IMR-90 (cell line): Measurements from ENCODE around the gene KATNB1. TPM values are rescaled to one million over a fixed set of nuclear protein-coding genes. Genes with fewer than 3 reads are reported as not detected.
A peak's percentile ranks its signal among the peaks of the same experiment; 100 is the strongest.

Experiments used
- ATAC-seq: fragments of 200-7000 bp; cut with Tn5 transposase; 2 replicates; pipeline ENCODE4 v1.9.1; 2020; ENCODE audit warnings: low read depth, mild to moderate bottlenecking, moderate library complexity
- BruUV-seq: library from RNA; stranded (reverse); fragments of 400-500 nt; replicated peaks from 2 replicates; lab custom pipeline; 2021; lab: Mats Ljungman, UMichigan
- CTCF ChIA-PET: fragments of 300-600 bp; formaldehyde crosslinking; extraction: SDS; loops from one replicate; lab custom pipeline; 2021; ENCODE audit warnings: antibody characterized with exemption; lab: Yijun Ruan, JAX
- POLR2A ChIA-PET: fragments of 300-600 bp; sonication (Branson Sonifier 250); formaldehyde crosslinking; loops from one replicate; lab custom pipeline; 2022; ENCODE audit warnings: antibody characterized with exemption; ENCODE audit not compliant: unreplicated experiment; lab: Charles Lee
- DNase-seq: peaks from one replicate; pipeline ENCODE4 v3.0.0; 2013
- H2AFZ ChIP-seq: replicated peaks from 2 replicates; pipeline ENCODE3; 2013; ENCODE audit warnings: low read length, mild to moderate bottlenecking; ENCODE audit not compliant: poor library complexity
- H2AK5ac ChIP-seq: 2 replicates; pipeline ENCODE4 v1.6.1; 2013; ENCODE audit warnings: low read depth, low read length, inconsistent platforms
- H2AK9ac ChIP-seq: replicated peaks from 2 replicates; pipeline ENCODE3; 2013; ENCODE audit warnings: mild to moderate bottlenecking, low read depth, low read length, moderate library complexity; ENCODE audit not compliant: poor library complexity
- H2BK120ac ChIP-seq: 2 replicates; pipeline ENCODE4 v1.6.1; 2013; ENCODE audit warnings: low read depth, low read length, inconsistent platforms
- H2BK15ac ChIP-seq: 3 replicates; pipeline ENCODE4 v1.6.1; 2013; ENCODE audit warnings: low read depth, low read length, inconsistent platforms
- H2BK20ac ChIP-seq: 2 replicates; pipeline ENCODE4 v1.6.1; 2013; ENCODE audit warnings: low read depth, mild to moderate bottlenecking, inconsistent platforms, low read length, moderate library complexity
- H2BK5ac ChIP-seq: 2 replicates; pipeline ENCODE4 v1.6.1; 2013; ENCODE audit warnings: mild to moderate bottlenecking, low read depth, low read length, inconsistent platforms; ENCODE audit not compliant: poor library complexity, severe bottlenecking
- H3K14ac ChIP-seq: replicated peaks from 2 replicates; pipeline ENCODE4 v1.6.1; 2013; ENCODE audit warnings: low read depth, low read length, inconsistent platforms
- H3K18ac ChIP-seq: 2 replicates; pipeline ENCODE4 v1.6.1; 2013; ENCODE audit warnings: low read depth, low read length, control low read depth
- H3K23ac ChIP-seq: 2 replicates; pipeline ENCODE4 v1.6.1; 2013; ENCODE audit warnings: low read depth, low read length, inconsistent platforms
- H3K27ac ChIP-seq: 2 replicates; pipeline ENCODE4 v1.5.1; 2013; ENCODE audit warnings: mild to moderate bottlenecking, control low read depth, low read length; ENCODE audit not compliant: insufficient read depth
- H3K27me3 ChIP-seq: 2 replicates; pipeline ENCODE4 v1.6.1; 2013; ENCODE audit warnings: low read length; ENCODE audit not compliant: control insufficient read depth, insufficient read depth
- H3K36me3 ChIP-seq: 2 replicates; pipeline ENCODE4 v1.6.1; 2013; ENCODE audit warnings: low read length, mixed read lengths; ENCODE audit not compliant: control insufficient read depth, insufficient read depth
- H3K4ac ChIP-seq: 2 replicates; pipeline ENCODE4 v1.6.1; 2013; ENCODE audit warnings: low read depth, low read length, inconsistent platforms
- H3K4me1 ChIP-seq: 2 replicates; pipeline ENCODE4 v1.6.1; 2013; ENCODE audit warnings: low read length, mixed read lengths; ENCODE audit not compliant: control insufficient read depth, insufficient read depth
- H3K4me2 ChIP-seq: 2 replicates; pipeline ENCODE4 v1.6.1; 2013; ENCODE audit warnings: low read depth, mild to moderate bottlenecking, control low read depth, low read length, moderate library complexity
- H3K4me3 ChIP-seq: 2 replicates; pipeline ENCODE4 v1.5.1; 2013; ENCODE audit warnings: low read depth, mild to moderate bottlenecking, control low read depth, low read length, moderate library complexity; ENCODE audit not compliant: insufficient read depth
- H3K56ac ChIP-seq: 2 replicates; pipeline ENCODE4 v1.6.1; 2013; ENCODE audit warnings: low read length, inconsistent platforms; ENCODE audit not compliant: insufficient read depth; ENCODE audit errors: extremely low read depth
- H3K79me1 ChIP-seq, 2 experiments: 2 replicates each; pipeline ENCODE4 v1.6.1; 2013; ENCODE audit warnings: low read length in 2 of 2, inconsistent platforms in 1 of 2, low read depth in 1 of 2
- H3K9ac ChIP-seq: 2 replicates; pipeline ENCODE4 v1.6.1; 2013; ENCODE audit warnings: low read depth, low read length, control low read depth
- H3K9me1 ChIP-seq: 2 replicates; pipeline ENCODE4 v1.6.1; 2013; ENCODE audit warnings: low read length, inconsistent platforms; ENCODE audit not compliant: insufficient read depth
- H3K9me3 ChIP-seq: 2 replicates; pipeline ENCODE4 v1.6.1; 2013; ENCODE audit warnings: low read length; ENCODE audit not compliant: control insufficient read depth, insufficient read depth
- H4K20me1 ChIP-seq: 2 replicates; pipeline ENCODE4 v1.6.1; 2013; ENCODE audit warnings: low read length, inconsistent platforms; ENCODE audit not compliant: insufficient read depth
- H4K5ac ChIP-seq: 2 replicates; pipeline ENCODE4 v1.6.1; 2013; ENCODE audit warnings: mild to moderate bottlenecking, low read depth, low read length, control low read depth
- H4K8ac ChIP-seq, 2 experiments: 2 replicates each; pipeline ENCODE4 v1.6.1; 2013; ENCODE audit warnings: low read depth in 2 of 2, low read length in 2 of 2, control low read depth in 1 of 2, inconsistent platforms in 1 of 2
- H4K91ac ChIP-seq: 2 replicates; pipeline ENCODE4 v1.6.1; 2013; ENCODE audit warnings: low read depth, low read length, inconsistent platforms; ENCODE audit not compliant: insufficient read depth
- FOS ChIP-seq: fragments of 150-350 bp; IDR thresholded peaks from 2 replicates; pipeline ENCODE4 v1.6.1; 2016; ENCODE audit warnings: low read depth, low read length
- MXI1 ChIP-seq: IDR thresholded peaks from 2 replicates; pipeline ENCODE4 v1.6.1; 2012; ENCODE audit warnings: low read depth, mild to moderate bottlenecking, low read length, moderate library complexity, borderline replicate concordance
- WGBS, 2 experiments: methylation state at CpG; one replicate each; pipeline versions ENCODE4 v1.1.5 to v1.1.7; 2013; ENCODE audit warnings: missing lambda C conversion rate in 2 of 2; ENCODE audit not compliant: insufficient read length in 1 of 2; ENCODE audit errors: extremely low coverage in 2 of 2; 5-methylcytosine and 5-hydroxymethylcytosine counted together
- dilution Hi-C: fragments of 300-500 bp; cut with HindIII; formaldehyde crosslinking; loops from one replicate; pipeline ENCODE4 v1.14.3; 2018; ENCODE audit warnings: low sequenced_read_pairs; ENCODE audit not compliant: unreplicated experiment
- in situ Hi-C: fragments of 300-500 bp; cut with MboI; formaldehyde crosslinking; loops from 3 replicates; pipeline ENCODE4 v1.14.3; 2019; ENCODE audit warnings: low sequenced_read_pairs, inconsistent platforms, mixed read lengths
- intact Hi-C: fragments of 100-400 bp; cut with micrococcal nuclease; formaldehyde crosslinking; loops from 2 replicates; pipeline ENCODE4 v1.10.0; 2022
- polyA plus RNA-seq, 3 experiments: library from polyadenylated mRNA; depleted of rRNA; stranded (reverse); fragments of >200 nt; gene quantifications; 2 replicates each; pipeline ENCODE4 v1.2.3, GENCODE V29; 2012; ENCODE audit warnings: low replicate concordance in 1 of 3
- total RNA-seq: library from RNA; depleted of rRNA; stranded (reverse); fragments of >200 nt; gene quantifications from 2 replicates; pipeline ENCODE4 v1.2.3, GENCODE V29; 2012

The KATNB1 gene
- total and polyA plus RNA-seq, 2 of the 4 experiments (the other 2 are of a cell fraction) = 10.9 to 23.5 TPM

- Histone ChIP-seq H4K5ac (no peak overlapping the region), H4K20me1 (peaks cover 18% of the 10 kb centered on the region), H2AFZ (peak overlapping the region; percentile 3), H3K4me2 (no peak overlapping the region), H3K4me1 (peaks cover 6% of the 10 kb centered on the region), H4K91ac (no peak overlapping the region), H2BK20ac (no peak overlapping the region), H3K9me1 (no peaks in the 10 kb centered on the region; the same call in 1 of the 2 replicates), H3K4ac (no peak overlapping the region), H4K8ac (no peak overlapping the region), H3K14ac (no peak overlapping the region), H3K27ac (no peak overlapping the region), H3K23ac (no peak overlapping the region), H3K9ac (no peak overlapping the region), H3K4me3 (no peak overlapping the region), H3K27me3 (no peaks in the 10 kb centered on the region), H2BK120ac (no peak overlapping the region), H3K9me3 (no peaks in the 10 kb centered on the region), H2AK5ac (no peak overlapping the region), H2BK15ac (no peak overlapping the region), H2AK9ac (peak overlapping the region; percentile 5), H3K79me1 (peaks cover 20 to 61% of the 10 kb centered on the region in 2 experiments), H2BK5ac (no peak overlapping the region), H3K18ac (no peak overlapping the region), H3K56ac (no peak overlapping the region), H3K36me3 (peaks cover 43% of the 10 kb centered on the region)
- ATAC-seq = peak; percentile 92
- ChIA-PET POLR2A (no interaction called here), CTCF (no interaction called here)
- no CpG with 5 or more reads among the region's 11 CpGs for WGBS, 2 experiments
- BruUV-seq = no TSS peak
- DNase-seq = peak; percentile 77
- in situ Hi-C loops (no loop called here), dilution Hi-C loops (no loop called here), intact Hi-C loops (no loop called here)
- TF ChIP-seq FOS (0 out of 2 replicates have a peak, but pooled peaks have one; percentile 2), MXI1 (no peak)
Measured at GRCh38 chr16:57773655-57774295, 38.2 kb downstream of the KATNB1 start.
